Stimulated activated CD8-positive, alpha-beta memory T cell treated with anti-CD3 and anti-CD28 coated beads, Interleukin-7, amount 100 ng/mL, for 4 hours (primary cell): ENCODE measurements around the gene KLHL21.
"Not testable (repeated sequence)": the region's sequence is repeated elsewhere in the genome, so short reads cannot be mapped to it uniquely, and the experiment has no call there.

Experiments
- DNase-seq, 2 donors: peaks; one replicate each; pipeline ENCODE4 v3.0.0-alpha.2; 2020; ENCODE audit warnings: low read depth in 2 of 2

The KLHL21 gene

GRCh38 chr1:6602669-6603237 lies at the start of gene KLHL21:
Gene KLHL21, minus strand, starts transcription at chr1:6602869. Its CDS starts 52 bp downstream, at chr1:6602817.
- peak; percentile 77 to 90 for DNase-seq

- no peak for DNase-seq
Observed at GRCh38 chr1:6651909-6652308, 49.2 kb upstream of the KLHL21 start.

GRCh38 chr1:6648556-6648955 lies 45.9 kb upstream of the KLHL21 start:
- no peak for DNase-seq

- DNase-seq, result peak in 1 of 2 donors; percentile 12
Observed at GRCh38 chr1:6646499-6647148, 44.0 kb upstream of the KLHL21 start.

- DNase-seq, result no peak
Observed at GRCh38 chr1:6645018-6645417, 42.3 kb upstream of the KLHL21 start.

- not testable (repeated sequence) for DNase-seq
Observed at GRCh38 chr1:6640867-6641266, 38.2 kb upstream of the KLHL21 start.

GRCh38 chr1:6638226-6638625 lies 35.6 kb upstream of the KLHL21 start:
- no peak for DNase-seq

GRCh38 chr1:6637770-6638169 lies 35.1 kb upstream of the KLHL21 start:
- DNase-seq, result no peak

- DNase-seq, result not testable (repeated sequence)
Observed at GRCh38 chr1:6636778-6637177, 34.1 kb upstream of the KLHL21 start.

- no peak for DNase-seq
Observed at GRCh38 chr1:6635910-6636760, 33.5 kb upstream of the KLHL21 start.

GRCh38 chr1:6635161-6635909 lies 32.7 kb upstream of the KLHL21 start:
- no peak for DNase-seq

- peak; percentile 16 to 24 for DNase-seq
Observed at GRCh38 chr1:6634371-6635052, 31.8 kb upstream of the KLHL21 start.

GRCh38 chr1:6632588-6633514 lies 30.2 kb upstream of the KLHL21 start:
- no peak for DNase-seq

GRCh38 chr1:6631058-6631457 lies 28.4 kb upstream of the KLHL21 start:
- no peak for DNase-seq

GRCh38 chr1:6630027-6630426 lies 27.4 kb upstream of the KLHL21 start:
- DNase-seq, result no peak

- no peak for DNase-seq
Observed at GRCh38 chr1:6628971-6629479, 26.4 kb upstream of the KLHL21 start.

GRCh38 chr1:6627841-6628545 lies 25.3 kb upstream of the KLHL21 start:
- DNase-seq, result no peak

GRCh38 chr1:6627031-6627430 lies 24.4 kb upstream of the KLHL21 start:
- no peak for DNase-seq

GRCh38 chr1:6625584-6626149 lies 23.0 kb upstream of the KLHL21 start:
- DNase-seq, result no peak
